ENCODE data around the gene MRPL2. TPM values are rescaled to one million over a fixed set of nuclear protein-coding genes. Genes with fewer than 3 reads are reported as not detected.

Gene MRPL2
- total RNA-seq, 1 donor from 2014 or later = 76.6 TPM

DNA sequence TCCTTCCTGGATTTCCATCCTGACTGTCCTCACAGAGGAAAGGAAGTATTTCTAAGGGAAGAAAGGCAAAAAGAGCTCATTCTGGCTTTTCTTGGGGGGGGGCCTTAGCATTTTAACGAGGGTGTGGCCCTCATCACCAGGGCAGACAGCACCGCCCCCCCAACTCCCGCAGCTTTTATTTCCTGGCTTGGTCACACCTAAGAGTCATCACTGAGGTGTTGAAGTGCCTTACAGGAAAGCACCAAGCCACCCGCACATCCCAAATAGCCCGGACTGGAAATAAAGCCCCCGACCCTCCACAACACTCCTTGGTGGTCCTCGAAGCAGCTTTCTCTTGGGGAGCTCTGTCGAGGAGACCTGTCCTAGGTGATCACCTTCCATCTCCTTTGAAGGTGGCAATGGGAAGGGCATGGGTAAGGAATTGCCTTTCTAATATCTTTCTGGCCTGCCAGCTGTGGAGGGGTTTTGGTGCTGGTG is 18.1 kb upstream of the MRPL2 start:
- Mint-ChIP-seq H3K27me3 (ENCODE audit: low read depth) (peaks cover 32% of the 10 kb centered on the region), H3K36me3 (ENCODE audit: low read depth) (peaks cover 6% of the 10 kb centered on the region), H3K4me3 (ENCODE audit: low read depth) (peak overlapping the region; percentile 62), H3K9me3 (no peaks in the 10 kb centered on the region), H3K4me1 (ENCODE audit: low read depth) (no peaks in the 10 kb centered on the region), H3K27ac (no peak overlapping the region)
- intact Hi-C loops (cut with micrococcal nuclease) = no loop called here
- DNase-seq (ENCODE audit: low spot score) = no peak

DNA sequence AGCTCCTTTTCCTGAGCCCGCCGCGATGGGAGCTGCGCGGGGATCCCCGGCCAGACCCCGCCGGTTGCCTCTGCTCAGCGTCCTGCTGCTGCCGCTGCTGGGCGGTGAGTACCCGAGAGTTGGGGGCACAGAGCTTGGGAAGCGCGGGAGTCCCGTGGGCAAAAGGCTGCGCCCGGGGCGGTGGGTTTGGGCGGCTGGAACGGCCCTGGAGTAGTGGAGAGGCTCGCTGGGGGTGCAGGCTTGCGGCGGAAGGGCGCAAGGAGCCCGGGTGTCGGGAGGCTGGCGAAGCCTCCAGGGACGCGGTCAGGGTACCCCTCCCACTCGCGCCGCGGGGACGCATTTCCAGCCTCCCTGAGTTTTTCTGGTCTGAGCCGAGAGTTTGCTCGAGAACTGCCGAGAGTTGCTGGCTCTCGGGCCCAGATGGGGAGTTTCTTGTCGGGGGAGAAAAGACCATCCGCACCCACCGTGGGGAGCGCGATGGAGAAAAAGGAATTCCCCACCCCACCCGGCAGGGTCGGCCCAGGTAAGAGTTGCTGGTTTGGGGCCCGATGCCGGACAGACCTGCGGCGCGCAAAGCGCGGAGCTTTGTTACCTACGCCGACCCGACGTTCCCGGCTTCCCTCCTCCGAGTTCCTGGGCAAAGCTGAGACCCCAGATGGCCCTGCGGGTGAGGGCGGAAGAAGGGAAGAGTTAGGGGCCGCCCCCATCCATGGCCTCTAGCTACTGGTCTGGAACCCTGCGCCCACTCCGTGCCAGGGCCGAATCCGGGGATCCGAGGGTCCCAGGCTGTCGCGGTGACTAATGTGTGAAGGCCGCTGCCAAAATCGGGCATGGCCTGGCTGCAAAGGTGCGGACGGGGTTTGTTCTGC is 17.5 kb upstream of the MRPL2 start:
- peaks cover 6% of the 10 kb centered on the region for H3K36me3 Mint-ChIP-seq (ENCODE audit: low read depth)
- intact Hi-C loops (cut with micrococcal nuclease) = no loop called here

DNA sequence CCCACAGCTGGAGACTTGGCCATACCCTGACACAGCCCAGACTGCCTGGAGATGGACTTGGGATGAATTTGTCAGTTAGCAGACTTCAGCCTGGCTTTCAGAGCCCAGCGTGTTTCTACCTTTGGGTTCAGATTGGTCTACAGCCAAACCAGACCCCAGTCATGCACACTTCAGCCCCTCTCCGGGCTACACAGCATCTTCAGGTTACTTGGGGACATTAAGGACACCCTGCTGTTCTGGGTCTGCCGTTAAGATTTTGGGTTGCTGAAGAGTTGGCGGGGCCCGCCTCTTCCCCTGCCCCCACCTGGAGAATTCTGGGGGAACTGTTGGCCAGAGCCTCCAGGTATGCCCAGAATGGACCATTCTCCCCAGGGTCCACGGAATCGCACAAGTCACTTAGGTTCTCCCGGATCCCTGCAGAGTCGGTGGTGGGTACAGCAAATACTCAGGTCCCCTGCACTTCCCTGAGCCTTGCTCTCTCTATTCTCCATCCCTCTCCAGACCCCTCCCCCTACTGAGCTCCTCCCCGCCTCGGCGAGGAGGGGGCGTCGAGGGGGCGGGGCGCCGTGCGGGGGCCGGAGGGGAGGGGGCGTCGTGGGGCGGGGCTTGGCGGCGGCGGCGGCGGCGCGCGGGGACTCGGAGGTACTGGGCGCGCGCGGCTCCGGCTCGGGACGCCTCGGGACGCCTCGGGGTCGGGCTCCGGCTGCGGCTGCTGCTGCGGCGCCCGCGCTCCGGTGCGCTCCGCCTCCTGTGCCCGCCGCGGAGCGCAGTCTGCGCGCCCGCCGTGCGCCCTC is 16.6 kb upstream of the MRPL2 start, which contains the start of gene PTK7:
PTK7 (plus strand) TSS at position 645 of the 794 bp plus-strand sequence. CDS start 175 bp downstream, outside the sequence.
- Mint-ChIP-seq H3K9me3 (no peaks in the 10 kb centered on the region), H3K27ac (no peak within 1 kb of the TSS), H3K4me1 (ENCODE audit: low read depth) (no peaks in the 10 kb centered on the region), H3K36me3 (ENCODE audit: low read depth) (peaks cover 6% of the 10 kb centered on the region), H3K27me3 (ENCODE audit: low read depth) (peaks cover 25% of the 10 kb centered on the region), H3K4me3 (ENCODE audit: low read depth) (peak within 1 kb of the TSS; percentile 62)
- intact Hi-C loops (cut with micrococcal nuclease) = no loop called here
- no peak for DNase-seq (ENCODE audit: low spot score)

More for the DNA sequence above, 17.5 kb upstream of the MRPL2 start:
- H3K9me3 Mint-ChIP-seq = no peaks in the 10 kb centered on the region
- H3K4me3 Mint-ChIP-seq (ENCODE audit: low read depth) = peak overlapping the region; percentile 62
- DNase-seq (ENCODE audit: low spot score) = no peak
- H3K27ac Mint-ChIP-seq = no peak overlapping the region
- no peaks in the 10 kb centered on the region for H3K4me1 Mint-ChIP-seq (ENCODE audit: low read depth)
- H3K27me3 Mint-ChIP-seq (ENCODE audit: low read depth) = peaks cover 31% of the 10 kb centered on the region

DNA sequence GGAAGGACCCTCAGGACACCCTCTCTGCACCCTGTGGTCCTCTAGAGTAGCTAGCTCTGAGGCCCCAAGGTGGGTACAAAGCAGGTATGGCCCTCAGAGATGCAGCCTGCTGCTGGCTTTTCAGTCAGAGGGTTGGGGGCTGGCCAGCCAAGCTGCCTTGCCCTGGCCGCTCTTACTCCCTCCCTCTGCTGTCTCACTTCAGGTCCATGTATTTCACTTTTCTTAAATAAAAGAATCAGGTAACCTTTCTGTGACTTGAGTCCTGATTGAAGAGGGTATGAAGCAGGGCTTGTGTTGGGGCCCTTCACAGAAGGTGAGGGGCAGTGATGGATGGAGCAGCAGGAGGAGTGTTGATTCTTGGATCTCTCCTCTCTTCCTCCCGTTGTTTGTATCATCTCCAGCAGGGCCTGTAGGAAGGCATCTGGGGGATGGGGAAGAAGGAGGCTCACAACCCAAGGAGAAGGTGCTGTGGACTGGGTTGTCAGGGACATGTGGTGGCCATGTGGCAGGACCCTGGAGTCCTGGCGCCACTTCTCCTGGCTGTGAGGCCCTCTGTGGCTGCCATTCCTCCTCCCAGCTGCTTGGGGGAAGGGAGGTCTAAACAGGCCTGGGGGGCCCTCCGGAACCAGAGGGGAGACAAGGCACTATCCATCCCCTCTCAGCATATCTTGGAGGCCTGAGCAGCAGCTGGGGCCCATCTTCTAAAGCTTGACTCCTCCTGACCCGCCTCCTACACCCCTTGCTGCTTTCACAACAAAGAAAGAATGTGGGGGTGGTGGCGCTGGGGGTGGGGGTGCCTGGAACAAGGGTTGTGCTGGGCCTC is 15.8 kb upstream of the MRPL2 start:
- Mint-ChIP-seq H3K4me3 (ENCODE audit: low read depth) (peak overlapping the region; percentile 19), H3K27ac (no peak overlapping the region), H3K36me3 (ENCODE audit: low read depth) (peaks cover 6% of the 10 kb centered on the region), H3K27me3 (ENCODE audit: low read depth) (peaks cover 22% of the 10 kb centered on the region), H3K9me3 (no peaks in the 10 kb centered on the region), H3K4me1 (ENCODE audit: low read depth) (peaks cover under 1% of the 10 kb centered on the region)
- no peak for DNase-seq (ENCODE audit: low spot score)
- intact Hi-C loops (cut with micrococcal nuclease) = no loop called here

DNA sequence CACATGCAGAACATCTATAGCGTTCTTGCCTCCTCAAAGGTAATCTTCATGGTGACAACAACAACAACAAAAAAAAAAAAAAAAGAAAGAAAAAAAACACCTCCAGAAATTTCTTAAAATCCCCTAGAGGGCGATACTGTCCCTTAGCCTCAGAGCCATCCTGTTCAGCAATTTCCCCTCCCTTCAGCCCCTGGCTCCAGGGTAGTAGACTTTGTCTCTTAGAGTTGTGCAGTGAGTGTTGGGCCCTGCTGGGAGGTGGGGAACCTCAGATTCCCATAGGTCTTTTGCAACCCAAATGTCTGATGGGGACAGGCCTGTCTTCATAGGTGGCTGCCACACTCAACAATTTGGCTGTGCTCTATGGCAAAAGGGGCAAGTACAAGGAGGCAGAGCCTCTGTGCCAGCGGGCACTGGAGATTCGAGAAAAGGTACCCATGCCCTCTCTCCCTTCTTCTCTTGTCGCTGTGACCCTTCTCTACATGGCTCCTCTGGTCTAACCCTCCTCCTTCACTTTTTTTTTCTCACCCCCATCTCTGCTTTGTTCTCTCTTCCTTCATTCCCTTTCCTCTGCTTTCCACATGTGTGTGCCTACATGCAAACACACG is 10.9 kb upstream of the MRPL2 start:
- Mint-ChIP-seq H3K27me3 (ENCODE audit: low read depth) (peaks cover 2% of the 10 kb centered on the region), H3K36me3 (ENCODE audit: low read depth) (peaks cover 6% of the 10 kb centered on the region), H3K9me3 (no peaks in the 10 kb centered on the region), H3K27ac (no peak overlapping the region), H3K4me3 (ENCODE audit: low read depth) (no peak overlapping the region), H3K4me1 (ENCODE audit: low read depth) (peaks cover 4% of the 10 kb centered on the region)
- intact Hi-C loops (cut with micrococcal nuclease) = loop anchor here (1.0 kb wide), 1 partner anchor 73 kb away; no protein-coding TSS in a partner anchor
- no peak for DNase-seq (ENCODE audit: low spot score)

DNA sequence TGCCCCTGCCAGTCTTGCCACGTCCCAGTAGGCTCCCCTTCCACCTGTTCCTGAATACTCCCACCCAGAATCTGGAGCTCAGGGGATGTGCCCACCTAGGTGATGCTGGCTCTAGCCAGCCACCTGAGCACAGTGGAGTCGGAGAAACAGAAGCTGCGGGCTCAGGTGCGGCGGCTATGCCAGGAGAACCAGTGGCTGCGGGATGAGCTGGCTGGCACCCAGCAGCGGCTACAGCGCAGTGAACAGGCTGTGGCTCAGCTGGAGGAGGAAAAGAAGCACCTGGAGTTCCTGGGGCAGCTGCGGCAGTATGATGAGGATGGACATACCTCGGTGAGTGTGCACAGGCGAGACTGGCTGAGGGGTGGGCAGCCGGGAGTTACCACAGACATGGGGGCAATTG is 3.6 kb upstream of the MRPL2 start:
- no peak for DNase-seq (ENCODE audit: low spot score)
- Mint-ChIP-seq H3K27ac (no peak overlapping the region), H3K36me3 (ENCODE audit: low read depth) (peaks cover 9% of the 10 kb centered on the region), H3K27me3 (ENCODE audit: low read depth) (no peaks in the 10 kb centered on the region), H3K4me1 (ENCODE audit: low read depth) (peaks cover 27% of the 10 kb centered on the region), H3K4me3 (ENCODE audit: low read depth) (no peak overlapping the region), H3K9me3 (no peaks in the 10 kb centered on the region)
- intact Hi-C loops (cut with micrococcal nuclease) = no loop called here

DNA sequence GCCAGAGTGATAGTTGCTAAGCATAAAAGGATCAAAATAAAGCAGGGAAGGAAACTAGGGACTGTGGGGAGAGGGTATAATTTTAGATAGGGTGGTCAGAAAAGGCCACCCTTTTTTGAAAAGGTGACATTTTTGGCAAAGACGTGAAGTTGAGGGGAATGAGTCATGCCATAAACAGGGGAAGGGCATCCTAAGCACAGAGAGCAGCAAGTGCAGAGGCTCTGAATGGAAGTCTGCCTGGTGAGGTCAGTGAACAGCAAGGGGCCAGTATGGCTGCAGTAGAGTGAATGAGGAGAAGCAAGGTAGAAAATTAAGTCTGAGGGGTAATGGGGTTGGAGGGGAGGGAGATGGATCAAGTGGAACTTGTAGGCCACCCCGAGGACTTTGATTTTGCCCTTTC is 2.6 kb upstream of the MRPL2 start:
- Mint-ChIP-seq H3K4me1 (ENCODE audit: low read depth) (peaks cover 28% of the 10 kb centered on the region), H3K27me3 (ENCODE audit: low read depth) (no peaks in the 10 kb centered on the region), H3K4me3 (ENCODE audit: low read depth) (no peak overlapping the region), H3K27ac (no peak overlapping the region), H3K9me3 (no peaks in the 10 kb centered on the region), H3K36me3 (ENCODE audit: low read depth) (peaks cover 13% of the 10 kb centered on the region)
- intact Hi-C loops (cut with micrococcal nuclease) = no loop called here
- no peak for DNase-seq (ENCODE audit: low spot score)

DNA sequence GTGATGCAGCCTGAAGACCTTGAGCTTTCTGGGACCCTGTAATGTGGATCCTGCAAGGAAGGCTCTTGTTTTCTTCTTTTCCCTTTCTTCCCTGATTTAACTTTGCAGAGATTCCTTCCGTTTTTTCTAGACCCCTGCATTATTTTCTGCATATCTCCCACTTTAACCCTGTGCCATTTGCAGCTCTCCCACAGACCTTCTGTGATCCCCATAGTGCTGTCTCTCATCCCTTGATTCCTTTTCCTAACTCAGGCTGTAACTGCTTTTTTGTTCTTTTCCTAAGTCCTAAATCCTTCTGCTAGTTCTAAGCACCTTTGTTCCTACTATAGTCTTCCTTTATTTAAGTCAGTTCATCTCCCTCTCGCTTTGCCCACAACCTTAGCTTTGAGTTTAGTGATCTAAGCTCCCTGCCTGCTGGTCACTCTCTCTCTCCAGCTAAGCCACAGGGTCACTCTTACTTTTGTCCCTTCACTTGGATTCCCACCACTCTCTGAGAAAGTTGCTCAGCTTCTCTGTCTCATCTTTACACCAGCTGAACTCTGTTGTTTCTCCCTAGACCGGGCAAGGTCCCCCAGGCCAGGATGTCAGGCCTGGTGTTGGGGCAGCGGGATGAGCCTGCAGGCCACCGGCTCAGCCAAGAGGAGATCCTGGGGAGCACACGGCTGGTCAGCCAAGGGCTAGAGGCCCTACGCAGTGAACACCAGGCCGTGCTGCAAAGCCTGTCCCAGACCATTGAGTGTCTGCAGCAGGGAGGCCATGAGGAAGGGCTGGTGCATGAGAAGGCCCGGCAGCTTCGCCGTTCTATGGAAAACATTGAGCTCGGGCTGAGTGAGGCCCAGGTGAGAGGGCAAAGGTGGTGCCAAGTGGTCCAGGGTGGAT is 1.8 kb upstream of the MRPL2 start:
- H3K36me3 Mint-ChIP-seq (ENCODE audit: low read depth) = peaks cover 17% of the 10 kb centered on the region
- intact Hi-C loops (cut with micrococcal nuclease) = no loop called here
- H3K27me3 Mint-ChIP-seq (ENCODE audit: low read depth) = no peaks in the 10 kb centered on the region
- peak overlapping the region; percentile 93 for H3K4me3 Mint-ChIP-seq (ENCODE audit: low read depth)
- peaks cover 28% of the 10 kb centered on the region for H3K4me1 Mint-ChIP-seq (ENCODE audit: low read depth)
- DNase-seq (ENCODE audit: low spot score) = no peak
- H3K9me3 Mint-ChIP-seq = no peaks in the 10 kb centered on the region
- peak overlapping the region; percentile 56 for H3K27ac Mint-ChIP-seq

DNA sequence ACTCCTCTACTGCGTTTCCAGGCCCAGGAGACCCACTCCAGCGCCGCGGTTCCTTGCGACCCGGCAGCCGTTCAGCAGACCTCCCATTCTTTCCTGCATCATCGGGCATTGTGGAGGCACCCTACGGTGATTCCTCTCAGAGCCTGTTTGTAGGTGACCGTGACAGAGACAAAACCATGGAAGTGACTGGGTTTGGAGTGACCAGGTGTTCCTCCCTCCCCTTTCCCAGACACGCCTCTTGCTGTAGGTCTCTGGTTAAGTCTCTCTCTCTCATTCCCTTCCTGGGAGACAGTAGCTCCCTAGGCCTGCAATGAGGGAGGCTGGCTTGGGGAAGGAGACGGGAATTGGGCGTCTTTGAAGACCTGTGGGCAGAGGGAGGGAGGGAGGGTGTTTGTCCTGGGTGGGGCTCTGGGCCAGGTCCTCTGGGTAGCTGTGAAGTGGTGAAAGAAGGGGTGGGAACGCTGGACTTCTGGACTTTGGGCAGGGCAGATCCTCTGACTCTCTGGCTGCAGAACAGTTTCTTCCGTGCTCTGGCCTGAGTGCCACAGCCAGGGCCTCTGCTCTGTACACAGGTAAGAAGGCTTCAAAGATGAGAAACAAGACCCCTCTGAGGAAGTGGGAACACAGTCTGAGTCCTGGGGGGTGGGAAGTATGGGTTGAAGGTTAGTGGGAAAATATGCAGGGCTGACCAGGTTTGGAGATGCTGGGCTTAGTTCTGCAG is 960 bp upstream of the MRPL2 start:
- peaks cover 25% of the 10 kb centered on the region for H3K36me3 Mint-ChIP-seq (ENCODE audit: low read depth)
- no peaks in the 10 kb centered on the region for H3K27me3 Mint-ChIP-seq (ENCODE audit: low read depth)
- H3K9me3 Mint-ChIP-seq = no peaks in the 10 kb centered on the region
- peaks cover 28% of the 10 kb centered on the region for H3K4me1 Mint-ChIP-seq (ENCODE audit: low read depth)
- intact Hi-C loops (cut with micrococcal nuclease) = no loop called here
- H3K4me3 Mint-ChIP-seq (ENCODE audit: low read depth) = peak overlapping the region; percentile 93
- no peak for DNase-seq (ENCODE audit: low spot score)
- H3K27ac Mint-ChIP-seq = peak overlapping the region; percentile 98

DNA sequence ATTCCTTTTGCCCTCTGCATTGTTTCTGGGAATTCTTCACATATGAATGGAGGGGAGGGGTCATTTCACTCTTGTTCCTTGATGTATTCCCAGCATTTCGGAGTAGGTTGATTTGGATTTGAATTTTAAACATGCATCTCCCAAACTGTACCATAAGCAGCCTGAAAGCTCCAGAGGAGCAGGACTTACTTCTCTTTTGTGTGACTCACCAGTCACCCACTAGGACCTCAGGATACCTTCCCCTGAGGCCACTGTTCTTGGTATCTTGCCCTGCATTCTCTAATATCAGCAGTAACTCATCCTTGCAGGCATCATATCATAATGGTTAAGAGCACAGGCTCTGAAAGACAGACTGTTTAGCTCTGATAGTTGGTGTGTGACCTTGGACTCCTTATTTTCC is 703 bp downstream of the MRPL2 start:
- Mint-ChIP-seq H3K4me1 (ENCODE audit: low read depth) (peaks cover 34% of the 10 kb centered on the region), H3K4me3 (ENCODE audit: low read depth) (peak overlapping the region; percentile 93), H3K27ac (peak overlapping the region; percentile 98), H3K9me3 (no peaks in the 10 kb centered on the region), H3K27me3 (ENCODE audit: low read depth) (no peaks in the 10 kb centered on the region), H3K36me3 (ENCODE audit: low read depth) (peaks cover 32% of the 10 kb centered on the region)
- intact Hi-C loops (cut with micrococcal nuclease) = loop anchor here (2.0 to 10.0 kb wide), 3 partner anchors 112 to 1494 kb away; partner anchors contain the start of genes CNPY3 and SRF
- DNase-seq (ENCODE audit: low spot score) = no peak

DNA sequence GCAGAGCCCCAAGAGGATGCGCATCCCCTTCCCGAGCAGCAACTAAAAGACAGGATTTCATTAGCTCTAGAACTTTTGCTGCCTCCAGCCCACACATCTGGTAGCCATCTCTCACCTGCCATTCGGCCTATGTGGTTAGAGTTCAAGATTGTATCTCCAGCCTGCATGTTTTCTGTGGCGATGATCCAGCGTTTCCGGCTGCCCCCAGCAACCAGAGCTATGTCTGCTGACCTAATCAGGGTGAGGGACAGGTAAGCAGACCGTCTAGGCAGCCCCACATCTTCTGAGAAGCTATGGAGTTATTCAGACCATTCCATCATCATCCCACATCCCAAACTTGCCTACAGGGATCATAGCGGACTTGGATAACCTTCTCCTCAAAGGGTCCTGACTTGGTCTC is 3.3 kb downstream of the MRPL2 start:
- intact Hi-C loops (cut with micrococcal nuclease) = loop anchor here (10.0 kb wide), 2 partner anchors 131 to 1491 kb away; partner anchors contain the start of gene CNPY3
- no peak for DNase-seq (ENCODE audit: low spot score)
- Mint-ChIP-seq H3K27ac (no peak overlapping the region), H3K36me3 (ENCODE audit: low read depth) (peaks cover 50% of the 10 kb centered on the region), H3K4me3 (ENCODE audit: low read depth) (no peak overlapping the region), H3K9me3 (no peaks in the 10 kb centered on the region), H3K27me3 (ENCODE audit: low read depth) (no peaks in the 10 kb centered on the region), H3K4me1 (ENCODE audit: low read depth) (peaks cover 52% of the 10 kb centered on the region)
